Measurements from ENCODE around the gene YTHDC1. TPM values are rescaled to one million over a fixed set of nuclear protein-coding genes. Genes with fewer than 3 reads are reported as not detected.
"Not testable (repeated sequence)": the region's sequence is repeated elsewhere in the genome, so short reads cannot be mapped to it uniquely, and the experiment has no call there.

YTHDC1 gene
- total RNA-seq, 1 experiment from 2014 or later = 69.3 TPM

GRCh38 chr4:68281796-68282740 is 67.8 kb downstream of the YTHDC1 start:
- DNase-seq; H3K4me3 ChIP-seq (ENCODE audit: low read length); H2AFZ ChIP-seq (ENCODE audit: low read length); H3K27me3 ChIP-seq (ENCODE audit: low read length); H4K20me1 ChIP-seq (ENCODE audit: insufficient read depth, low read depth, low read length); H3K4me2 ChIP-seq (ENCODE audit: low read depth, low read length, poor library complexity, severe bottlenecking); H3K9me3 ChIP-seq (ENCODE audit: low read length); H3K9ac ChIP-seq (ENCODE audit: low read length); H3K27ac ChIP-seq (ENCODE audit: low read length); H3K79me2 ChIP-seq (ENCODE audit: low read length); H3K4me1 ChIP-seq (ENCODE audit: low read length); H3K9me2 ChIP-seq (replicated peaks; ENCODE audit: insufficient read depth, low read length); H3K36me3 ChIP-seq (ENCODE audit: insufficient read depth, low read length): not testable (repeated sequence)

- Histone ChIP-seq H4K20me1 (ENCODE audit: insufficient read depth, low read depth, low read length) (no peaks in the 10 kb centered on the region), H3K4me2 (ENCODE audit: low read depth, low read length, poor library complexity, severe bottlenecking) (no peak overlapping the region), H3K9me3 (ENCODE audit: low read length) (no peaks in the 10 kb centered on the region), H3K9me2 (replicated peaks; ENCODE audit: insufficient read depth, low read length) (no peaks in the 10 kb centered on the region), H3K27ac (ENCODE audit: low read length) (no peak overlapping the region), H3K27me3 (ENCODE audit: low read length) (no peaks in the 10 kb centered on the region), H3K79me2 (ENCODE audit: low read length) (no peaks in the 10 kb centered on the region), H2AFZ (ENCODE audit: low read length) (no peak overlapping the region), H3K36me3 (ENCODE audit: insufficient read depth, low read length) (no peaks in the 10 kb centered on the region), H3K9ac (ENCODE audit: low read length) (no peak overlapping the region), H3K4me1 (ENCODE audit: low read length) (no peaks in the 10 kb centered on the region), H3K4me3 (ENCODE audit: low read length) (no peak overlapping the region)
- no peak for DNase-seq
These were observed 71.9 kb downstream of the YTHDC1 start for GRCh38 chr4:68278029-68278428.

GRCh38 chr4:68277627-68278026 is 72.3 kb downstream of the YTHDC1 start:
- Histone ChIP-seq H3K4me1 (ENCODE audit: low read length) (no peaks in the 10 kb centered on the region), H3K79me2 (ENCODE audit: low read length) (no peaks in the 10 kb centered on the region), H3K27me3 (ENCODE audit: low read length) (no peaks in the 10 kb centered on the region), H3K9ac (ENCODE audit: low read length) (no peak overlapping the region), H2AFZ (ENCODE audit: low read length) (no peak overlapping the region), H3K4me3 (ENCODE audit: low read length) (no peak overlapping the region), H3K36me3 (ENCODE audit: insufficient read depth, low read length) (no peaks in the 10 kb centered on the region), H3K4me2 (ENCODE audit: low read depth, low read length, poor library complexity, severe bottlenecking) (no peak overlapping the region), H3K9me2 (replicated peaks; ENCODE audit: insufficient read depth, low read length) (no peaks in the 10 kb centered on the region), H4K20me1 (ENCODE audit: insufficient read depth, low read depth, low read length) (no peaks in the 10 kb centered on the region), H3K27ac (ENCODE audit: low read length) (no peak overlapping the region), H3K9me3 (ENCODE audit: low read length) (no peaks in the 10 kb centered on the region)
- DNase-seq = no peak

GRCh38 chr4:68272860-68273259 is 77.0 kb downstream of the YTHDC1 start:
- Histone ChIP-seq H3K79me2 (ENCODE audit: low read length) (no peaks in the 10 kb centered on the region), H3K4me2 (ENCODE audit: low read depth, low read length, poor library complexity, severe bottlenecking) (no peak overlapping the region), H3K4me1 (ENCODE audit: low read length) (no peaks in the 10 kb centered on the region), H3K9ac (ENCODE audit: low read length) (no peak overlapping the region), H3K9me3 (ENCODE audit: low read length) (no peaks in the 10 kb centered on the region), H2AFZ (ENCODE audit: low read length) (no peak overlapping the region), H3K4me3 (ENCODE audit: low read length) (no peak overlapping the region), H3K36me3 (ENCODE audit: insufficient read depth, low read length) (no peaks in the 10 kb centered on the region), H3K9me2 (replicated peaks; ENCODE audit: insufficient read depth, low read length) (no peaks in the 10 kb centered on the region), H3K27ac (ENCODE audit: low read length) (no peak overlapping the region), H3K27me3 (ENCODE audit: low read length) (no peaks in the 10 kb centered on the region), H4K20me1 (ENCODE audit: insufficient read depth, low read depth, low read length) (no peaks in the 10 kb centered on the region)
- no peak for DNase-seq

- Histone ChIP-seq H3K36me3 (ENCODE audit: insufficient read depth, low read length) (no peaks in the 10 kb centered on the region), H4K20me1 (ENCODE audit: insufficient read depth, low read depth, low read length) (no peaks in the 10 kb centered on the region), H3K9me2 (replicated peaks; ENCODE audit: insufficient read depth, low read length) (no peaks in the 10 kb centered on the region), H3K79me2 (ENCODE audit: low read length) (no peaks in the 10 kb centered on the region), H2AFZ (ENCODE audit: low read length) (no peak overlapping the region), H3K9me3 (ENCODE audit: low read length) (no peaks in the 10 kb centered on the region), H3K27me3 (ENCODE audit: low read length) (no peaks in the 10 kb centered on the region), H3K27ac (ENCODE audit: low read length) (no peak overlapping the region), H3K4me3 (ENCODE audit: low read length) (no peak overlapping the region), H3K9ac (ENCODE audit: low read length) (no peak overlapping the region), H3K4me2 (ENCODE audit: low read depth, low read length, poor library complexity, severe bottlenecking) (no peak overlapping the region), H3K4me1 (ENCODE audit: low read length) (no peaks in the 10 kb centered on the region)
- no peak for DNase-seq
These were observed 77.5 kb downstream of the YTHDC1 start for GRCh38 chr4:68272380-68272779.

GRCh38 chr4:68271851-68272357 is 78.0 kb downstream of the YTHDC1 start:
- no peak overlapping the region for H3K9ac ChIP-seq (ENCODE audit: low read length)

GRCh38 chr4:68267433-68267944 is 82.4 kb downstream of the YTHDC1 start:
- no peak overlapping the region for H3K27ac ChIP-seq (ENCODE audit: low read length)
- H3K27me3 ChIP-seq (ENCODE audit: low read length) = no peaks in the 10 kb centered on the region
- H3K4me2 ChIP-seq (ENCODE audit: low read depth, low read length, poor library complexity, severe bottlenecking) = no peak overlapping the region
- no peak overlapping the region for H2AFZ ChIP-seq (ENCODE audit: low read length)
- H3K9me3 ChIP-seq (ENCODE audit: low read length) = no peaks in the 10 kb centered on the region
- no peak for DNase-seq
- no peak overlapping the region for H3K4me3 ChIP-seq (ENCODE audit: low read length)
- no peaks in the 10 kb centered on the region for H3K4me1 ChIP-seq (ENCODE audit: low read length)
- H3K9me2 ChIP-seq (replicated peaks; ENCODE audit: insufficient read depth, low read length) = no peaks in the 10 kb centered on the region
- no peaks in the 10 kb centered on the region for H3K79me2 ChIP-seq (ENCODE audit: low read length)
- no peaks in the 10 kb centered on the region for H4K20me1 ChIP-seq (ENCODE audit: insufficient read depth, low read depth, low read length)
- no peaks in the 10 kb centered on the region for H3K36me3 ChIP-seq (ENCODE audit: insufficient read depth, low read length)
- H3K9ac ChIP-seq (ENCODE audit: low read length) = no peak overlapping the region

More at GRCh38 chr4:68271851-68272357, 78.0 kb downstream of the YTHDC1 start:
- Histone ChIP-seq H3K36me3 (ENCODE audit: insufficient read depth, low read length) (no peaks in the 10 kb centered on the region), H3K27me3 (ENCODE audit: low read length) (no peaks in the 10 kb centered on the region), H3K4me1 (ENCODE audit: low read length) (no peaks in the 10 kb centered on the region), H4K20me1 (ENCODE audit: insufficient read depth, low read depth, low read length) (no peaks in the 10 kb centered on the region), H3K9me3 (ENCODE audit: low read length) (no peaks in the 10 kb centered on the region), H3K79me2 (ENCODE audit: low read length) (no peaks in the 10 kb centered on the region), H3K4me3 (ENCODE audit: low read length) (no peak overlapping the region), H2AFZ (ENCODE audit: low read length) (no peak overlapping the region), H3K27ac (ENCODE audit: low read length) (no peak overlapping the region), H3K9me2 (replicated peaks; ENCODE audit: insufficient read depth, low read length) (no peaks in the 10 kb centered on the region), H3K4me2 (ENCODE audit: low read depth, low read length, poor library complexity, severe bottlenecking) (no peak overlapping the region)
- peak; percentile 78 for DNase-seq

- Histone ChIP-seq H3K36me3 (ENCODE audit: insufficient read depth, low read length) (no peaks in the 10 kb centered on the region), H3K4me1 (ENCODE audit: low read length) (no peaks in the 10 kb centered on the region), H3K9ac (ENCODE audit: low read length) (no peak overlapping the region), H2AFZ (ENCODE audit: low read length) (no peak overlapping the region), H3K4me3 (ENCODE audit: low read length) (no peak overlapping the region), H3K27me3 (ENCODE audit: low read length) (no peaks in the 10 kb centered on the region), H3K9me2 (replicated peaks; ENCODE audit: insufficient read depth, low read length) (no peaks in the 10 kb centered on the region), H4K20me1 (ENCODE audit: insufficient read depth, low read depth, low read length) (no peaks in the 10 kb centered on the region), H3K4me2 (ENCODE audit: low read depth, low read length, poor library complexity, severe bottlenecking) (no peak overlapping the region), H3K79me2 (ENCODE audit: low read length) (no peaks in the 10 kb centered on the region), H3K9me3 (ENCODE audit: low read length) (no peaks in the 10 kb centered on the region), H3K27ac (ENCODE audit: low read length) (no peak overlapping the region)
- no peak for DNase-seq
These were observed 84.9 kb downstream of the YTHDC1 start for GRCh38 chr4:68264875-68265565.
